Central memory CD8-positive, alpha-beta T cell (primary cell): ENCODE results near the gene MED29.

Source experiments
- ATAC-seq: fragments of 150-1000 bp; cut with Tn5 transposase; replicated peaks from 2 replicates; pipeline ENCODE4 v1.10.0; 2022; ENCODE audit warnings: mild to moderate bottlenecking, moderate FRiP score, moderate number of reproducible peaks; ENCODE audit not compliant: poor library complexity, severe bottlenecking; ENCODE audit errors: extremely low read depth
- DNase-seq, 2 donors: peaks; one replicate each; pipeline ENCODE4 v3.0.0; 2021; ENCODE audit warnings: low spot score in 2 of 2
- H3K27ac Mint-ChIP-seq: one replicate; pipeline ENCODE4 v1.8.0; 2022; ENCODE audit warnings: low read depth, mild to moderate bottlenecking, moderate library complexity, mixed read lengths
- H3K27me3 Mint-ChIP-seq: one replicate; pipeline ENCODE4 v1.8.0; 2022; ENCODE audit warnings: mixed read lengths
- H3K36me3 Mint-ChIP-seq: one replicate; pipeline ENCODE4 v1.8.0; 2022; ENCODE audit warnings: mild to moderate bottlenecking, moderate library complexity, mixed read lengths; ENCODE audit not compliant: insufficient read depth
- H3K4me1 Mint-ChIP-seq: one replicate; pipeline ENCODE4 v1.8.0; 2022; ENCODE audit warnings: mixed read lengths
- H3K4me3 Mint-ChIP-seq: one replicate; pipeline ENCODE4 v1.8.0; 2022; ENCODE audit warnings: mild to moderate bottlenecking, moderate library complexity, mixed read lengths
- H3K9me3 Mint-ChIP-seq: one replicate; pipeline ENCODE4 v1.8.0; 2022; ENCODE audit warnings: mixed read lengths

Gene MED29

DNA sequence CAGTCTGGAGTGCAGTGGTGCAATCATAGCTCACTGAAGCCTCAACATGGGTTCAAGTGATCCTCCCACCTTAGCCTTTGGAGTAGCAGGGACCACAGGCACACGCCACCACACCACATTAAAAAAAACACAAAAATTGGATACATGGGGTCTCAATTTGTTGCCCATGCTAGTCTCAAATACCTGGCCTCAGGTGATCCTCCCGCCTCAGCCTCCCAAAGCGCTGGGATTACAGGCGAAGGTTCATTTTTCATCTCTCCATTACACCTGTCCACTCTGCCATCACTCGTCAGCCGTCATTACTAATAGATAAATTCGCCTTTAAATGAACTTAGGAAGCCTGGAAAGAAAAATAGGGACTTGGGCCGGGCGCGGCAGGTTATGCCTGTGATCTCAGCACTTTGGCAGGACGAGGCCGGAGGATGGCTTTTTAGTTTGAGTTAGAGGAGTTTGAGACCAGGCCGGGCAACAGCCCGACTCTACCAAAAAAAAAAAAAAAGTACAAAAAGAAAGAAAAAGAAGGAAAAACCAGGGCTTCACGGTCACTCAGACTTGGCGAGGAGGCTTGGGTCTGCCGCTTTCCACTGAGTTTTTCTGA is 53.5 kb downstream of the MED29 start:
- peak overlapping the region; percentile 98 for H3K4me3 Mint-ChIP-seq
- peaks cover 51% of the 10 kb centered on the region for H3K4me1 Mint-ChIP-seq
- no peaks in the 10 kb centered on the region for H3K9me3 Mint-ChIP-seq
- peak overlapping the region; percentile 100 for H3K27ac Mint-ChIP-seq
- no peak for DNase-seq
- no peaks in the 10 kb centered on the region for H3K27me3 Mint-ChIP-seq
- no peak for ATAC-seq
- peaks cover 26% of the 10 kb centered on the region for H3K36me3 Mint-ChIP-seq

DNA sequence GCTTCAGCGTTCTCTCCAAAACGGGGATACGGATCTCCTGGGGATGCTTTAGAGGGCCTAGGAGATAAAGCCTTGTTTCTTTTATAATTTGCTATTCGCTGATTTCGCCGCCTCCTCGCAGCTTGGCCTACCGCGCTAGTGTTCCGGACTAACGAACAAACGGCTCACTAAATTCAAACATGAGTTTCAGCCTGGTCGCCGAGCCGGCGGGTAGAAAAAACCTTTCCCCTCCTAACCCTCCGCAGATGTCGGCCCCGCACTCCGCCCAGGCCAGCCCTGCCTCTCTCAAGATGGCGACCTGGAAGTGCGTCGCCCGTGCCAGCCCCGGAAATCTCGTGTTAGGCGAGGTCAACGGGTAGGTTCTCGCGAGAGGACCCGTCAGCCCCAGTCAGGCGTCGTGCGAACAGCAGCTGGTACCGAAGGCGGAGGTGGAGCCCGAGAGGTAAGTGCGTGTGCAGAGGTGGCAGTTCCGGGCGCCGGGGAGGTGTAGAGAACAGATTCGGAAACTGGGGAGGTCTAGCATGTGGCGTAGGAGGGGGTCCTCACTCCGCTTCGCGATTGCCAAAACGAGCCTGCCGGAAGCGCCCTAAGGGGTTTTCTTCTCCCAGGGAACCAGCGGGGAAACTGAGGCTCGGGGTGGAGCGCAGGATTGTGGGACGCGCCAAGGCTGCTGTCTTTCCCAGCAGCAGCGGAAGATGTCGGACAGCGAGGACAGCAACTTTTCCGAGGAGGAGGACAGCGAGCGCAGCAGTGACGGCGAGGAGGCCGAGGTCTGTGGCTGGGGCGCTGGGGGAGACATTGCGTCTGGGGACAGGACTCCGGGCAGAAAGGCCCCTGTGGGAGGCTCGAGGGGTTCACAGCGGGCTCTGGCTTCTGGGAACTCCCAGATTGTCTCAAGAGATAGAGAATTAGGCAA is 54.3 kb downstream of the MED29 start, which contains the start of gene SUPT5H:
TSS of gene SUPT5H (plus strand) at position 387 of the 916 bp plus-strand sequence. CDS start at position 696, 309 bp downstream.
- Mint-ChIP-seq H3K27ac (peak within 1 kb of the TSS; percentile 100), H3K9me3 (no peaks in the 10 kb centered on the region), H3K27me3 (no peaks in the 10 kb centered on the region), H3K4me3 (peak within 1 kb of the TSS; percentile 98), H3K36me3 (peaks cover 26% of the 10 kb centered on the region), H3K4me1 (peaks cover 59% of the 10 kb centered on the region)
- ATAC-seq (peak; percentile 96), DNase-seq (peak; percentile 91 to 97)

DNA sequence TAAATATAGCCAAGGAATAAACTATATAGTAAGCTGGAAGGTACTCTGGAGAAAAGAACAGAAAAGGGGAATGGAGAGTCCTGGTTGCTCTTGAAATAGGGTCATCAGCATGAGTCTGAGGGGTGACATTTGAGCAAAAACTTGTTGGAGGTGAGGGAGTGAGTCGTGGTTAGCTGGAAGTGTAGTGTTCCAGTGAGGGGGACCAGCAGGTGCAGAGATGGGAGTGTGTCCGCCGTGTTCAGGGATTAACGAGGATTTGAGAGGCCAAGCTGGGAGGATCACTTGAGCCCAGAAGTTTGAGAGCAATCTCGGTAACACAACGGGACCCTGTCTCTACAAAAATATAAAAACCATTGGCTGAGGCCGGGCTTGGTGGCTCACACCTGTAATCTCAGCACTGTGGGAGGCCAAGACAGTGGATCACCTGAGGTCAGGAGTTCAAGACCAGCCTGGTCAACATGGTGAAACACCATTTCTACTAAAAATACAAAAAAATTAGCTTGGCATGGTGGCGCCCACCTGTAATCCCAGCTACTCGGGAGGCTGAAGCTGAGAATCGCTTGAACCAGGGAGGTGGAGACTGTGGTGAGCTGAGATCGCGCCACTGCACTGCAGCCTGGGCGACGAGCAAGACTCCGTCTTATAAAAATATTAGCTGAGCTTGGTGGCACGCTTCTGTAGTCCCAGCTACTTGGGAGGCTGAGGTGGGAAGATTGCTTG is 55.3 kb downstream of the MED29 start:
- peaks cover 64% of the 10 kb centered on the region for H3K4me1 Mint-ChIP-seq
- H3K36me3 Mint-ChIP-seq: peaks cover 26% of the 10 kb centered on the region

DNA sequence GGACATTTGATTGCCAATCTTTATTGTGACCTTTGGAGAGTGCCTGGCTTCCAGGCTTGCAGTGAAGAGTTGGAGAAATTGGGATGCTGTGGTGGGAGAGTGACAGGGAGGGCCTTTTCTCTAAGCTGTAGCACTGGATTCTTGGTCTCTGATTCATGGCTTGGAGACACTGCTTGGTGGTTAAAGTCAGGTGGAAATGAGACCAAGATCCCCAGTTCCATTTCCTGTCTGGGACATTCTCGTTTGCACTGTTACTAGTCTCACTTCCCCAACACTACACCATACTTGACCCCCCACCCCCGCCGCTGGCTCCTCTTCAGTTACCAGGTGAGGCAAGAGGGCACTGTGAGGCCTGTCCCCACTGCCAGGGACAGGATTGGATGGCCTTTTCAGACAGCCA is 57.1 kb downstream of the MED29 start:
- Mint-ChIP-seq H3K4me1 (peaks cover 80% of the 10 kb centered on the region), H3K4me3 (peak overlapping the region; percentile 98), H3K27ac (peak overlapping the region; percentile 100), H3K27me3 (no peaks in the 10 kb centered on the region), H3K9me3 (no peaks in the 10 kb centered on the region), H3K36me3 (peaks cover 38% of the 10 kb centered on the region)
- ATAC-seq (no peak), DNase-seq (no peak)

More for the DNA sequence above, 55.3 kb downstream of the MED29 start:
- Mint-ChIP-seq H3K9me3 (no peaks in the 10 kb centered on the region), H3K4me3 (peak overlapping the region; percentile 98), H3K27ac (peak overlapping the region; percentile 100), H3K27me3 (no peaks in the 10 kb centered on the region)
- no peak for ATAC-seq
- DNase-seq: no peak

DNA sequence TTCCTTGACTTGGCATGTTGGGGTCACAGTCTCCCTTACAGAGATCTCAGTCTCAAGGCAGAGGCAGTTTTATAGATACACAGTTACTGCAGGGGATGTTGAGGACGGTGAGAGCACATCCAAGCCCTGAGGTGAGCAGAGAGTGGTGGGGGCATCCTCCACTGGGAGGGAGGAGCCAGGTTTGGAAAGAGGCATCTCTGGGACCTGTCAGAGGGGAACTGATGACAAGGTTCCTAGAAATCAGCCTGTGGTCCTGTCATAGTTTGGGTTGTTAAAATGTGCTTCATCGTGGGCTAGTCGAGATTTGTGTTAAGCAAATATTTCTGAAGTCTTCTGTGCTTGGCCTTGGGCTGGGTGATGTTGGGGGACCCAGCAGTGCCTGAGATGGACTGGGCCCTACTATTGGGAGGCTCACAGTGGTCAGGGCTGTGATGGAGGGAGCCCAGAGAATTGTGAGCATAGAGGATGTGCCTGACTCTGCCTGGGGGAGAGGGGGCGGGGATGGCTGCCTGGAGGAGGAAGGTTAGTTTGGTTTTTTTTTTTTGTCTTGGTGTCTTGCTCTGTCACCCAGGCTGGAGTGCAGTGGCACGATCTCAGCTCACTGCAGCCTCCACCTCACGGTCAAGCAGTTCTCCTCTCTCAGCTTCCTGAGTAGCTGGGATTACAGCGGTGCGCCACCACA is 58.1 kb downstream of the MED29 start:
- ATAC-seq: no peak
- Mint-ChIP-seq H3K9me3 (no peaks in the 10 kb centered on the region), H3K4me1 (peaks cover 81% of the 10 kb centered on the region)

More for the DNA sequence above, 58.1 kb downstream of the MED29 start:
- DNase-seq: no peak
- Mint-ChIP-seq H3K27ac (peak overlapping the region; percentile 100), H3K27me3 (no peaks in the 10 kb centered on the region), H3K4me3 (peak overlapping the region; percentile 98), H3K36me3 (peaks cover 45% of the 10 kb centered on the region)
